ENCODE measurements around the gene CSPG5.
A peak's percentile ranks its signal among the peaks of the same experiment; 100 is the strongest.

CSPG5 gene, protein sequence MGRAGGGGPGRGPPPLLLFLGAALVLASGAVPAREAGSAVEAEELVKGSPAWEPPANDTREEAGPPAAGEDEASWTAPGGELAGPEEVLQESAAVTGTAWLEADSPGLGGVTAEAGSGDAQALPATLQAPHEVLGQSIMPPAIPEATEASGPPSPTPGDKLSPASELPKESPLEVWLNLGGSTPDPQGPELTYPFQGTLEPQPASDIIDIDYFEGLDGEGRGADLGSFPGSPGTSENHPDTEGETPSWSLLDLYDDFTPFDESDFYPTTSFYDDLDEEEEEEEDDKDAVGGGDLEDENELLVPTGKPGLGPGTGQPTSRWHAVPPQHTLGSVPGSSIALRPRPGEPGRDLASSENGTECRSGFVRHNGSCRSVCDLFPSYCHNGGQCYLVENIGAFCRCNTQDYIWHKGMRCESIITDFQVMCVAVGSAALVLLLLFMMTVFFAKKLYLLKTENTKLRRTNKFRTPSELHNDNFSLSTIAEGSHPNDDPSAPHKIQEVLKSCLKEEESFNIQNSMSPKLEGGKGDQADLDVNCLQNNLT

GRCh38 chr3:47578691-47579632 is at the start of gene CSPG5:
TSS of gene CSPG5 (minus strand) at chr3:47578865. CDS start at chr3:47578693, 172 bp downstream.
- DNase-seq (ENCODE audit: low spot score), result no peak

DNA sequence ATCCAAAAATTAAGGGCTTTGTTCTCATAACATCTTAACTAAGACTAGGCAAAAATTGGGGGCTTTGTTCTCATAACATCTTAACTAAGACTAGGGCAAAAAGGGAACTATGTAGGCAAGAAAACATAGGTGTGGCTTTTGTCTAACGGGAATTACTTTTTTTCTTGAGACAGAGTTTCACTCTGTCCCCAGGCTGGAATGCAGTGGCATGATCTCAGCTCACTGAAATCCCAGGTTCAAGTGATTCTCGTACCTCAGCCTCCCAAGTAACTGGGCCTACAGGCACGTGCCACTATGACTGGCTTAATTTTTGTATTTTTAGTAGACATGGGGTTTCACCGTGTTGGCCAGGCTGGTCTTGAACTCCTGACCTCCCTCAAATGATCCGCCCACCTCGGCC is 49.8 kb upstream of the CSPG5 start:
- no peak for DNase-seq (ENCODE audit: low spot score)

DNA sequence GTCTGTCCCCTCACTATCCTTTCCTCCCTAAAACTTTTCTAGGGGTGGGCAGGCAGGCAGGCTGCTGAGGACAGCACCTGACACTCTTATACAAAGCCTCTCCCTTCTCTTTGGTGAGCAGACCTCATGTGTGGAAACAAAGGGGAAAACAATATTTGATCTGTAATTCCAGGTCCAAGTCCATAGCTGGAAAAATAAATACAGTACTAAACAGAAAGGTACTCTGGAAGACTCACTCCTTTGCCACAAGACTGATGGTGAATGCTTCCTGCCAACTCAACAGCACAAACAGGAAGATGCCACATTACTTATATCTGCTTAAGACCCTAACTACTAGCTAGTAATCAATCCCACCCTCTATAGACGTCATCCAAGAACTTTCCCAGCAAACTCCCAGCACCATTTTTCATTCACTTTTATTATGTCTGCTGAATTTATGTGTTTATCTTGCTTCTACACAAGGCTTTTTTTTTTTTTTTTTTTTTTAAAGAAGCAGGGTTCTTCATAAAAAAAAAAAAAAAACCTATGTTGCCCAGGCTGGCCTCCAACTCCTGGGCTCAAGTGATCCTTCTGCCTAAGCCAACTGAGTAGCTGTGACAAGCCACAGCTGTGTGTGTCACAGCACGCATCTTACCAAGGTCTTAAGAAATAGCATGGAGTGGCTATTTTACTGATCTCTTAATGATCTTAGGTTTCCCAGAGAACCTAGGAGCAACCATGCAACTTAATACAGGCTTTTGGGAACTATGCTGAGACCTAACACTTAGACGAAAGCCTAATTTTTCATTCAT is 44.2 kb upstream of the CSPG5 start:
- no peak for DNase-seq (ENCODE audit: low spot score)

GRCh38 chr3:47617086-47618010 is 38.7 kb upstream of the CSPG5 start:
- peak; percentile 29 for DNase-seq (ENCODE audit: low spot score)

DNA sequence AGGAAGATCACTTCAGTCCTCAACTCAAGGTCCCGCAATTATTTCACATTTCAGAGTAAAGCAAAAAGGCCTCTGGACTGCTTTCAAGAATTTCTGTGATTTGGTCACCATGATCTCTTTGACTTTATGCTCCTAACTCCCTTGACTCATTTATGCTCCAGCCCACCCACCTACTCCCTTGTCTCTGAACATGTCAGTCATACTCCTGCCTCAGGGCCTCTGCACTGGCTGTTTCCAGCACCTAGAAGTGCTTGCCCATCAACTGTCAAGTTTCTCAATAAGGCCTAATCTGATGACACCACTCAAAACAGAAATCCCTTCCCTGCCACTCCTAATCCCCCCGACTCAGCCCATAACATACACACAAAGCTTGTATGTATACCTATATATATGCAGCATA is 36.1 kb upstream of the CSPG5 start:
- no peak for DNase-seq (ENCODE audit: low spot score)

GRCh38 chr3:47613722-47614121 is 35.1 kb upstream of the CSPG5 start:
- DNase-seq (ENCODE audit: low spot score), result no peak

DNA sequence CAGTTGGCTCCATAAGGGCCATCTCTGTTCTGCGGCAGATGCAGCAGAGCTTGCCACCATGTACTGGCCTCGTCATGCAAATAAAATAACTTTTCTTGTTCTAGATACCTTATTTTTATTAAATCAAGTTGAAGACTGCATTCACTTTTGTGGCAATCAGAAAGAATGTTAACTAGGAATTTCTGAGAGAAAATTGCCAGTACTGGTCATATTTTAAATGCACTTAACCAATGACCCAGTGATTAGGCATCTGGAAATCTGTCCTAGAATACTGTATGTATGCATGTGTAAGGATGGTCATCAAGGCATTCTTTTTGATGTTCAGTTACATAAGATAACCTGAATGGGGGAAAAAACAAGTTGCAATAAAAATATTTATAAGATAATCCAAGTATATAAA is 34.2 kb upstream of the CSPG5 start:
- DNase-seq (ENCODE audit: low spot score), result no peak

GRCh38 chr3:47612178-47612577 is 33.5 kb upstream of the CSPG5 start:
- no peak for DNase-seq (ENCODE audit: low spot score)

DNA sequence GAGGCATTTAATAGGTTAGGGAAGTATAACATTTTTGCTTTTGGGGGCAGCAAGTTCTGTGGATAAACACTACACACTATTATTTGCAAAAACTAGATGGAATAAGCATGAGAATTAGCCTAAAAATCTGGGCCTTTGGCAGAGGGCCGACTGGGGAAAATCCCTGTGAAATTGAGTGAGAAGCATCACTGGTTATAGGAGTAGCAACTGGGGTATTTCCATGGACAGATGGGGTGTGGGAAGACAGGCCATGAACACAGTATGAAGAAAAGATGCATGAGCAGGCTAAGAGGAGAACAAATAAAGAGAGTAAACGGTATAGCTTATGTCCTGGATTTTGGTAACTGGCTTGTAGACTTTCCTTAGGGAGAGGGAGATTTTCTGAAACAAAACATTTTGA is 32.9 kb upstream of the CSPG5 start:
- no peak for DNase-seq (ENCODE audit: low spot score)

DNA sequence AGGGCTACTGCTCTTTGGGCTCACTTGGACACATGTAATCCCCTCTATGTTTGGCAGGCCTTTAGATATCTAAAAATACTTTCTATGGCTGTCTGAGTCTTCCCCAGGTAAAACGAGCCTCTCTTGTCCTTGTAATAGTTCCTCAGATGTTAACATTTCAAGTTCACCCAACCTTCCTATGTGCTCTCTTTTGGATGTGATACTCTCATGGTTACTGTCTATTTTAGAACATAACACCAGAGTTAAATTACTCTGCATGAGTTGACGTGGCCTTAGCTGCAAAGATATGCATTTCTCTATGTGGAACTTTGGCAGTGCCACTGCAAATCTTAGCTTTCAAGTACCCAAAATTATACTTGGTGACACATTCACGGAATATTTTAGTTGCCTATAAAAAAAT is 31.9 kb upstream of the CSPG5 start:
- no peak for DNase-seq (ENCODE audit: low spot score)

DNA sequence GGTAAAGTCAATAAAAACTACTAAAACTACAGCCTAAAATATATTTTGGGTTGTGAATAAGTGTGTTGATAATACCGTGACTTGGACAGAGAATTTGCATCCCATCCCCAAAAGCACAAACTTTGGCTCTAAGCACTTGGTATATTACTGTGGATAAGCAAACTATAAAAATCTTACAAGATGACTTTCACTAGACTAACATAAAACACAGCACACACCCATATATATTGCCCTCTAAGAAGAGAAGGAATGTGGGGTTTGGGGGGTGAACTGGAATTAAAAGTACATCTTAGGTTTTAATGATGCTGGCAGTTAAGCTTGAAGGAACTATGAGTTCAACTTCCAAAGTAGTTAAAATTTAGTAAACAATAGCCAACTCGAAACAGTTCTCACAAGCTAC is 28.7 kb upstream of the CSPG5 start:
- no peak for DNase-seq (ENCODE audit: low spot score)

GRCh38 chr3:47606165-47606564 is 27.5 kb upstream of the CSPG5 start:
- DNase-seq (ENCODE audit: low spot score), result no peak

DNA sequence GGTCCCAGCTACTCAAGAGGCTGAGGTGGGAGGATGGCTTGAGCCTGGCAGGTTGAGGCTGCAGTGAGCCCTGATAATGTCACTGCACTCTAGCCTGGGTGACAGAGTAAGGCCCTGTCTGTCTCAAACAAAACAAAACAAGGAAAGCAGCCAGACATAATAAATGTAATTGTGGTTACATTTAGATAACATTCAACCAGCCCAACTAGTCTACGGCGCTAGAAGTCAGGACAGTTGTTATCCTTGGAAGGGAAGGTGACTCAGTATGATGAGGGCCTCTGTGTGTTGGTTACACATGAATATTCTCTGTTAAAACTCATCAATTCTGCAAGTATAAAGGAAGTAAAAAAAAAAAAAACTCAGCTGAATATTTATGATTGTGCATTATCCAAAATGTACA is 27.0 kb upstream of the CSPG5 start:
- DNase-seq (ENCODE audit: low spot score), result peak; percentile 36

DNA sequence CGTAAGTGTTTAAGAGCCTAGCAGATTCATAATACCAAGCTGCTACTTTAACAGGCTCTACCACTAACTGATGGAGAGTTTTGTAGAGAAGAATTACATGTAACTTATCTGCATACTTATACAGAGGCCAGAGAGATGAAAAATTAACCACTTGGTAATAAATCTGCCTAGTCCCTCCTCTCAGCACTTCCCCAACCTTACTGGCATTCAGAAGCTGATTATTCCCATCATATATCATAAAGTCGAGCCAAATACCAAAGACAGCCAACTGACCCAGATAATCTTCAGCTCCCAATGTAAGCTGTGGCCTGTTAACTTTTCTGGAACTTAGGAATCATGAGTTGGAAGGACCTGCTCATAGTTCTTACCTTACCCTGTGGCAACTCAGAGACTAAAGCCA is 25.5 kb upstream of the CSPG5 start:
- no peak for DNase-seq (ENCODE audit: low spot score)

- no peak for DNase-seq (ENCODE audit: low spot score)
Observed at GRCh38 chr3:47603332-47603731, 24.7 kb upstream of the CSPG5 start.

GRCh38 chr3:47601281-47601680 is 22.6 kb upstream of the CSPG5 start:
- peak; percentile 19 for DNase-seq (ENCODE audit: low spot score)

GRCh38 chr3:47594792-47595191 is 16.1 kb upstream of the CSPG5 start:
- no peak for DNase-seq (ENCODE audit: low spot score)

- no peak for DNase-seq (ENCODE audit: low spot score)
Observed at GRCh38 chr3:47592066-47592795, 13.6 kb upstream of the CSPG5 start.

DNA sequence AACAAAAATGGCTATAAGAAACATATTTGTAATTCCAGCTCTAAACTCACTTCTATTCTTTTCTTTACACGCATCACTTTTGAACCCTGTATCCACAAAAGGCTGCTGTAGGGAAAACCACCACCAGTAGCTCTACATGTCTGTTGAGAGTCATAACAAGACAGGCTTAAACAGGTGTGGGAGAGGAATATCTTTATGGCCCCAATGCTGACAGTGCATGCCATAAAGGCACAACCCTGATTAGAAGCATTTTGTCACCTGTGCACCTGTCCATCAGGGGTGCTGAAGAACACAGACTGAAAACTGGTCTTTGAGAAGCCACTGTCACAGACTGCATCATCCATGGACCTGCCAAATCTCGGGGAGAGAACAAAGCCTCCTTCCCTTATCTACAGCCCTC is 11.6 kb upstream of the CSPG5 start:
- no peak for DNase-seq (ENCODE audit: low spot score)

- no peak for DNase-seq (ENCODE audit: low spot score)
Observed at GRCh38 chr3:47588587-47588986, 9.9 kb upstream of the CSPG5 start.

Data from kidney capillary endothelial cell (primary cell).